Right cardiac atrium (tissue), 5 donors: ENCODE results near the gene TSPAN2. TPM values are rescaled to one million over a fixed set of nuclear protein-coding genes. Genes with fewer than 3 reads are reported as not detected.

Experiments
- ATAC-seq, 2 donors: fragments of 200-7000 bp; cut with Tn5 transposase; one replicate each; pipeline versions ENCODE4 v1.8.0 to v1.9.1; 2020; ENCODE audit warnings: moderate library complexity in 2 of 2, mild to moderate bottlenecking in 1 of 2
- DNase-seq, 3 donors: peaks; one replicate each; pipeline ENCODE4 v3.0.0-alpha.2; 2020
- H3K27ac ChIP-seq: one replicate; pipeline ENCODE4 v1.5.1; 2013; ENCODE audit warnings: mild to moderate bottlenecking, low read length, control low read depth, moderate library complexity
- H3K27me3 ChIP-seq: one replicate; pipeline ENCODE4 v1.6.1; 2013; ENCODE audit not compliant: control insufficient read depth, insufficient read depth
- H3K4me1 ChIP-seq: one replicate; pipeline ENCODE4 v1.6.1; 2013; ENCODE audit warnings: low read length; ENCODE audit not compliant: control insufficient read depth, insufficient read depth
- H3K4me3 ChIP-seq: one replicate; pipeline ENCODE4 v1.5.1; 2013; ENCODE audit warnings: low read length, control low read depth
- H3K9me3 ChIP-seq: one replicate; pipeline ENCODE4 v1.6.1; 2013; ENCODE audit warnings: low read length; ENCODE audit not compliant: control insufficient read depth
- WGBS: extraction: QIAGEN DNeasy Blood & Tissue Kit; methylation state at CpG from one replicate; pipeline ENCODE4 v1.1.7; 2013; 5-methylcytosine and 5-hydroxymethylcytosine counted together
- intact Hi-C, 4 donors: fragments of 100-400 bp; cut with DNase I; formaldehyde crosslinking; loops; one replicate each; pipeline versions ENCODE4 v1.11.0 to v1.14.0; 2022 to 2023
- polyA plus RNA-seq: library from polyadenylated mRNA; stranded (reverse); fragments of 200-250 nt; gene quantifications from one replicate; pipeline ENCODE4 v1.2.3, GENCODE V29; 2013
- total RNA-seq, 4 donors: library from RNA; stranded (reverse); fragmentation: NEBNext Ultra II Directional; extraction: Animal tissue kit (Norgen Biotek cat#: 25700); gene quantifications; one replicate each; pipeline ENCODE4 v1.2.1, GENCODE V29; 2021
- donor health status: healthy with polysubstance abuse.
- donor health status: DM: no; HTN: yes; CAD: no.
- donor health status: DM: no; HTN: no; CAD: no.
- donor health status: DM: no; HTN: yes; CAD: no; lungs with severe emphysema.
- donor health status: DM: yes; HTN: yes; CAD: no.

TSPAN2 gene
- total and polyA plus RNA-seq, 5 donors, result 6.5 to 17.4 (median 11.1) TPM

GRCh38 chr1:115076384-115076915 lies 12.9 kb downstream of the TSPAN2 start:
- ATAC-seq (no peak), DNase-seq (no peak)
- peaks cover 2% of the 10 kb centered on the region for H3K4me1 ChIP-seq
- no peak overlapping the region for H3K27ac ChIP-seq
- intact Hi-C loops, result no loop called here
- no peaks in the 10 kb centered on the region for H3K9me3 ChIP-seq
- H3K27me3 ChIP-seq, result no peaks in the 10 kb centered on the region
- no peak overlapping the region for H3K4me3 ChIP-seq
- 60% methylated on average over 4 of the region's 4 CpGs for WGBS

- intact Hi-C loops, result no loop called here
- H3K4me3 ChIP-seq, result no peak overlapping the region
- peaks cover 2% of the 10 kb centered on the region for H3K4me1 ChIP-seq
- 63% methylated on average over 11 of the region's 11 CpGs for WGBS
- no peaks in the 10 kb centered on the region for H3K9me3 ChIP-seq
- ATAC-seq, result no peak
- DNase-seq, result no peak
- no peaks in the 10 kb centered on the region for H3K27me3 ChIP-seq
- H3K27ac ChIP-seq, result no peak overlapping the region
Measured at GRCh38 chr1:115074839-115075534, 14.3 kb downstream of the TSPAN2 start.

GRCh38 chr1:115073298-115074087 lies 15.8 kb downstream of the TSPAN2 start:
- ATAC-seq, result peak; percentile 73 to 78
- WGBS, result 58% methylated on average over 10 of the region's 10 CpGs
- Histone ChIP-seq H3K4me3 (no peak overlapping the region), H3K4me1 (peaks cover 2% of the 10 kb centered on the region), H3K27me3 (no peaks in the 10 kb centered on the region), H3K9me3 (no peaks in the 10 kb centered on the region), H3K27ac (peak overlapping the region; percentile 62)
- peak in 2 of 3 donors; percentile 55 to 71 for DNase-seq
- intact Hi-C loops, result no loop called here

GRCh38 chr1:115071012-115071664 lies 18.2 kb downstream of the TSPAN2 start:
- ATAC-seq (no peak), DNase-seq (no peak)
- Histone ChIP-seq H3K4me1 (peaks cover 2% of the 10 kb centered on the region), H3K27ac (no peak overlapping the region), H3K27me3 (no peaks in the 10 kb centered on the region), H3K9me3 (no peaks in the 10 kb centered on the region), H3K4me3 (no peak overlapping the region)
- intact Hi-C loops, result no loop called here
- 84% methylated on average over 6 of the region's 6 CpGs for WGBS

GRCh38 chr1:115069659-115070308 lies 19.5 kb downstream of the TSPAN2 start:
- Histone ChIP-seq H3K9me3 (no peaks in the 10 kb centered on the region), H3K4me3 (no peak overlapping the region), H3K27me3 (no peaks in the 10 kb centered on the region), H3K4me1 (peaks cover 2% of the 10 kb centered on the region), H3K27ac (no peak overlapping the region)
- DNase-seq (no peak), ATAC-seq (no peak)
- 77% methylated on average over 7 of the region's 7 CpGs for WGBS
- intact Hi-C loops, result no loop called here

GRCh38 chr1:115068826-115069585 lies 20.3 kb downstream of the TSPAN2 start:
- H3K27ac ChIP-seq, result no peak overlapping the region
- no peaks in the 10 kb centered on the region for H3K27me3 ChIP-seq
- peak in 1 of 3 donors; percentile 52 for DNase-seq
- H3K9me3 ChIP-seq, result no peaks in the 10 kb centered on the region
- intact Hi-C loops, result no loop called here
- WGBS, result 71% methylated on average over 12 of the region's 12 CpGs
- no peak overlapping the region for H3K4me3 ChIP-seq
- no peak for ATAC-seq
- peaks cover 2% of the 10 kb centered on the region for H3K4me1 ChIP-seq

- Histone ChIP-seq H3K27ac (no peak overlapping the region), H3K4me3 (no peak overlapping the region), H3K4me1 (no peaks in the 10 kb centered on the region), H3K27me3 (no peaks in the 10 kb centered on the region), H3K9me3 (no peaks in the 10 kb centered on the region)
- ATAC-seq (no peak), DNase-seq (no peak)
- intact Hi-C loops, result no loop called here
- WGBS, result 73% methylated on average over 8 of the region's 8 CpGs
Measured at GRCh38 chr1:115067161-115067859, 22.0 kb downstream of the TSPAN2 start.

- no peak overlapping the region for H3K4me3 ChIP-seq
- H3K4me1 ChIP-seq, result no peaks in the 10 kb centered on the region
- no peak overlapping the region for H3K27ac ChIP-seq
- ATAC-seq (no peak), DNase-seq (no peak)
- WGBS, result 90% methylated on average over 6 of the region's 6 CpGs
- intact Hi-C loops, result no loop called here
- no peaks in the 10 kb centered on the region for H3K27me3 ChIP-seq
- H3K9me3 ChIP-seq, result no peaks in the 10 kb centered on the region
Measured at GRCh38 chr1:115065021-115065420, 24.3 kb downstream of the TSPAN2 start.

- intact Hi-C loops, result no loop called here
- Histone ChIP-seq H3K4me1 (no peaks in the 10 kb centered on the region), H3K4me3 (no peak overlapping the region), H3K27me3 (no peaks in the 10 kb centered on the region), H3K9me3 (no peaks in the 10 kb centered on the region), H3K27ac (no peak overlapping the region)
- no peak for DNase-seq
- no peak for ATAC-seq
- WGBS, result 70% methylated on average over 3 of the region's 3 CpGs
Measured at GRCh38 chr1:115064461-115064860, 24.8 kb downstream of the TSPAN2 start.
